Mesendoderm (in vitro differentiated cells): ENCODE data around the gene RPS6KA5.
"Not testable (repeated sequence)": the region's sequence is repeated elsewhere in the genome, so short reads cannot be mapped to it uniquely, and the experiment has no call there.

Source experiments
- DNase-seq: peaks from one replicate; pipeline ENCODE4 v3.0.0; 2013
- H2AK5ac ChIP-seq: 2 replicates; pipeline ENCODE4 v1.6.1; 2013; ENCODE audit warnings: low read length, inconsistent platforms
- H2BK120ac ChIP-seq: 2 replicates; pipeline ENCODE4 v1.6.1; 2013; ENCODE audit warnings: low read depth, mild to moderate bottlenecking, low read length, moderate library complexity, mixed read lengths
- H2BK15ac ChIP-seq: replicated peaks from 2 replicates; pipeline ENCODE4 v1.6.1; 2013; ENCODE audit warnings: low read depth, mild to moderate bottlenecking, moderate library complexity
- H2BK5ac ChIP-seq: 2 replicates; pipeline ENCODE4 v1.6.1; 2013; ENCODE audit warnings: low read length, inconsistent platforms
- H3K18ac ChIP-seq: 2 replicates; pipeline ENCODE4 v1.6.1; 2013; ENCODE audit warnings: mild to moderate bottlenecking, low read length, mixed read lengths
- H3K23ac ChIP-seq: one replicate; pipeline ENCODE4 v1.6.1; 2013; ENCODE audit warnings: low read length
- H3K27ac ChIP-seq: 2 replicates; pipeline ENCODE4 v1.5.1; 2013; ENCODE audit warnings: low read depth, mild to moderate bottlenecking, inconsistent platforms, low read length, moderate library complexity
- H3K27me3 ChIP-seq: 2 replicates; pipeline ENCODE4 v1.6.1; 2013; ENCODE audit warnings: low read length, control low read depth, mild to moderate bottlenecking, inconsistent platforms; ENCODE audit not compliant: insufficient read depth, poor library complexity
- H3K36me3 ChIP-seq: 2 replicates; pipeline ENCODE4 v1.6.1; 2013; ENCODE audit warnings: low read length, inconsistent platforms; ENCODE audit not compliant: control insufficient read depth, insufficient read depth
- H3K4ac ChIP-seq: one replicate; pipeline ENCODE4 v1.6.1; 2013; ENCODE audit warnings: low read depth, mild to moderate bottlenecking, low read length, moderate library complexity
- H3K4me1 ChIP-seq: 2 replicates; pipeline ENCODE4 v1.6.1; 2013; ENCODE audit warnings: low read depth, low read length, inconsistent platforms; ENCODE audit not compliant: control insufficient read depth
- H3K4me2 ChIP-seq: 2 replicates; pipeline ENCODE4 v1.6.1; 2013; ENCODE audit warnings: low read length
- H3K4me3 ChIP-seq: 2 replicates; pipeline ENCODE4 v1.5.1; 2013; ENCODE audit warnings: mild to moderate bottlenecking, low read length
- H3K56ac ChIP-seq: one replicate; pipeline ENCODE4 v1.6.1; 2013; ENCODE audit warnings: low read length
- H3K79me1 ChIP-seq: 2 replicates; pipeline ENCODE4 v1.6.1; 2013; ENCODE audit warnings: low read length, inconsistent platforms
- H3K79me2 ChIP-seq: 2 replicates; pipeline ENCODE4 v1.6.1; 2013; ENCODE audit warnings: mild to moderate bottlenecking, low read length; ENCODE audit not compliant: control insufficient read depth, insufficient read depth
- H3K9ac ChIP-seq: 2 replicates; pipeline ENCODE4 v1.6.1; 2013; ENCODE audit warnings: low read length, inconsistent platforms
- H4K5ac ChIP-seq: one replicate; pipeline ENCODE4 v1.6.1; 2013; ENCODE audit warnings: low read length
- H4K8ac ChIP-seq: one replicate; pipeline ENCODE4 v1.6.1; 2013; ENCODE audit warnings: low read depth, mild to moderate bottlenecking, control low read depth, low read length, moderate library complexity
- WGBS: extraction: QIAGEN DNeasy Blood & Tissue Kit; methylation state at CpG from one replicate; pipeline ENCODE4 v1.1.7; 2013; ENCODE audit warnings: low lambda C conversion rate, missing lambda C conversion rate; ENCODE audit not compliant: insufficient coverage; ENCODE audit errors: extremely low coverage; 5-methylcytosine and 5-hydroxymethylcytosine counted together

RPS6KA5 gene

DNA sequence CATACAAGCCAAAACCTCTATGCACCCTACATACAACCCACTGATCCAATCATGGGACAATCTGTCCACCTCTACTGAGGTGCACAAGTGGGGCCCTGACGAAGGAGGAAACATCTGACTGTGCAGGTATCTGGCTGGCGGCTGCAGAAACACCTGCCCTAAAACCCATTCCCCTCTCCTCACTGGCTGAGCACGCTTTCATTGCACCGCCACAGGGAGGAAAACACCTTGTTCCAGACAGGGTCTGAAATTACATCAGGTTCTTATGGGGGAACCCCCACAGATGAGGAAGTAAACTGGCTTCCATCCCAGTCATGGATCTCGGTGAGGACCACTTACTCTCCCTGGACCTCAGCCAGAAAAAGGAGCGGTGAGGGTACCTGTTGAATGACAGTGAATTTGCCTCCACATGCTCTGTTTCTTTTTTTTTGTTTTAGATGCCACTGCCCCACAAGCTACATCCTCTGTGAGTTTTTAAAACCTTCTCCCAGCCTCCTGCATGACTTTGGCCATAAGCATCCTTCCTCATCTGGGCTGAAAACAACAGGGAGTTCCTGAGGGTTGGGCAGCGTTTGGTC lies 29.6 kb upstream of the RPS6KA5 start:
- no peaks in the 10 kb centered on the region for H3K79me2 ChIP-seq
- no peak overlapping the region for H2BK15ac ChIP-seq
- H3K79me1 ChIP-seq: no peaks in the 10 kb centered on the region
- H3K4me2 ChIP-seq: no peak overlapping the region
- H4K5ac ChIP-seq: no peak overlapping the region
- H3K4me3 ChIP-seq: no peak overlapping the region
- no peaks in the 10 kb centered on the region for H3K27me3 ChIP-seq
- no peak overlapping the region for H2BK5ac ChIP-seq
- WGBS: no CpG with 5 or more reads among the region's 7 CpGs
- no peak overlapping the region for H4K8ac ChIP-seq
- DNase-seq: no peak
- no peak overlapping the region for H3K4ac ChIP-seq
- no peaks in the 10 kb centered on the region for H3K36me3 ChIP-seq
- H2BK120ac ChIP-seq: no peak overlapping the region
- H3K56ac ChIP-seq: no peak overlapping the region
- no peak overlapping the region for H3K9ac ChIP-seq
- H3K27ac ChIP-seq: no peak overlapping the region
- no peak overlapping the region for H3K23ac ChIP-seq
- no peak overlapping the region for H2AK5ac ChIP-seq
- no peak overlapping the region for H3K18ac ChIP-seq
- H3K4me1 ChIP-seq: no peaks in the 10 kb centered on the region

DNA sequence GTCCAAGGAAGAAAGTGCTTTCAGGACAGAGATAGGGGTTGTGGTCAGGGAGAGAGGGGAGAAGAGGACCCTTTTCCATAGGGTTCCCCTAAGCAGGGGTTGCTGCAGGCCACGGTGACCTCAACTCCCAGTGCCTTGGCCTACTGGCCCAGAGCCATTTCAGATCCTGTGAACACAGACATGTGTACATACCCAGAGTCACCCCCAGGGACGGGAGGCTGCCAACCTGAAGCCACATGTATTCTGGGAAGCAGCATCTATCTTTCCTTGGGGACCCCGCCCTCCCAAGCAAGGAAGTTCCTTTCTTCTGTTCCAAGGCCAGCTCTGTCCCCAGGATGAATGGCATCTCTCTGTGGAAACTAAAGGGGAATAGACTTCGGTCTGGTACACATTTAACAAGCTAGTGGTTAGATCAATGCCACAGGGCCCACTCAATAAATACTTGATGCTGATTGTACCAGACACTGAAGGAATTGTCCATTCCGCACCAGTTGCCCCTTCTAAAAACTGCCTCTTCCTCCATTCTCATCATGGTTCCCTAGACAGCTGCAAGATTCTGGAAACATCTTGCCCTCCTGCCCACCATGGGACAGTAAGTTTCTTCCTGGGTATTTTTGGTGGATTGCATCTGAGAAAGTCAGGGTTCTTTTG lies 28.3 kb upstream of the RPS6KA5 start:
- no peak overlapping the region for H3K18ac ChIP-seq
- H3K36me3 ChIP-seq: no peaks in the 10 kb centered on the region
- H2BK5ac ChIP-seq: no peak overlapping the region
- no peak overlapping the region for H3K9ac ChIP-seq
- no peaks in the 10 kb centered on the region for H3K27me3 ChIP-seq
- no peak overlapping the region for H2AK5ac ChIP-seq
- no peak overlapping the region for H3K4me3 ChIP-seq
- no peak overlapping the region for H3K56ac ChIP-seq
- H3K4ac ChIP-seq: no peak overlapping the region
- no peak overlapping the region for H3K23ac ChIP-seq
- no peak overlapping the region for H2BK15ac ChIP-seq
- no peaks in the 10 kb centered on the region for H3K4me1 ChIP-seq
- no peak overlapping the region for H4K8ac ChIP-seq
- DNase-seq: no peak
- H3K27ac ChIP-seq: no peak overlapping the region
- H2BK120ac ChIP-seq: no peak overlapping the region
- no peaks in the 10 kb centered on the region for H3K79me2 ChIP-seq
- no peaks in the 10 kb centered on the region for H3K79me1 ChIP-seq
- WGBS: no CpG with 5 or more reads among the region's 5 CpGs
- no peak overlapping the region for H3K4me2 ChIP-seq
- no peak overlapping the region for H4K5ac ChIP-seq

DNA sequence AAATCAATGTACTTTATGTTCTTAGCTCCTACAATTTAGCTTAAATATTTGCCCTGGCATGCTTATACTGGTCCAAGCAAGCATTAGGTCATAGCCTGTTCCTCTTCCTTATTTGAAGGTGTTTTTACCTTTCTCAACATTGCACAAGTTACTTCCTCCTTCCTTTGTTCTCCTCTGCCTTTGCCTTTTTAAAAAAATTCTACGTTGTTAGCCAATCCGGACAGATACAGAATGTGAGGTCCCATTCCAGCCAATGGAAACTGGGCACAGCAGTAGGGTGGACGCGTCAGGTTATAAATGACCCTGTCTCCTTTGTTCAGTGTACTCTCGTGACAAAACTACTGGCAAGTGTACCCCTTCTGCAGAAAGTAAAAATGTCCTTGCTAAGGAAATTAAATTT lies 27.0 kb upstream of the RPS6KA5 start:
- not testable (repeated sequence) for DNase-seq, H3K9ac ChIP-seq
- no CpG with 5 or more reads among the region's 5 CpGs for WGBS

DNA sequence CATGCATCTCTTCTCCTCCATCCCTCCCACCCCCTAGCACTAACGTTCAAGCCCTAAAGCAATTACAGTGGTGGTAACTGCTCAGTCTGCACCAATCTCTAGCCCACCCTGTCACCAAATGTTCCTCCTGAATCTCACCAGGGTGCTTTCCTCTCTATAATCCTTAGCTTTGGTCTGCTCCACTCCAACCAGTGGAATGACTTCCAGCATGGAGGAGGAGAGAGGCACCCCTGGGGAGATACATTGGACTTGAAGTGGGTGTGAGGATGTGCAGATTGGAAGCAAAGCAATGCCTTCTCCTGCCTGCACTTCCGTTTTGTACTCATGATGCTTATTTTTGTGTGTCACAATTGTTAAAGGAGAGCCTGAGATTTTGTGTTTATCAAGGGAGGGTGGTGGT lies 24.1 kb upstream of the RPS6KA5 start:
- H3K4me3 ChIP-seq: no peak overlapping the region
- no peaks in the 10 kb centered on the region for H3K27me3 ChIP-seq
- H3K4me2 ChIP-seq: no peak overlapping the region
- H3K36me3 ChIP-seq: no peaks in the 10 kb centered on the region
- no peak overlapping the region for H3K27ac ChIP-seq
- H3K4me1 ChIP-seq: no peaks in the 10 kb centered on the region
- no peak overlapping the region for H3K18ac ChIP-seq
- H2AK5ac ChIP-seq: no peak overlapping the region
- no peak overlapping the region for H2BK15ac ChIP-seq
- H3K56ac ChIP-seq: no peak overlapping the region
- H4K5ac ChIP-seq: no peak overlapping the region
- no CpG with 5 or more reads among the region's 2 CpGs for WGBS
- no peak overlapping the region for H4K8ac ChIP-seq
- no peak overlapping the region for H3K4ac ChIP-seq
- DNase-seq: peak; percentile 15
- no peaks in the 10 kb centered on the region for H3K79me2 ChIP-seq
- no peaks in the 10 kb centered on the region for H3K79me1 ChIP-seq
- no peak overlapping the region for H2BK120ac ChIP-seq
- H2BK5ac ChIP-seq: no peak overlapping the region
- H3K23ac ChIP-seq: no peak overlapping the region
- H3K9ac ChIP-seq: no peak overlapping the region

More for the DNA sequence above, 27.0 kb upstream of the RPS6KA5 start:
- not testable (repeated sequence) for H3K4ac ChIP-seq, H4K5ac ChIP-seq, H2BK15ac ChIP-seq, H3K79me2 ChIP-seq, H3K27ac ChIP-seq, H3K79me1 ChIP-seq, H2AK5ac ChIP-seq, H3K4me2 ChIP-seq, H3K36me3 ChIP-seq, H2BK120ac ChIP-seq, H3K27me3 ChIP-seq, H3K56ac ChIP-seq, H3K4me1 ChIP-seq, H4K8ac ChIP-seq, H3K4me3 ChIP-seq, H3K18ac ChIP-seq, H2BK5ac ChIP-seq, H3K23ac ChIP-seq

DNA sequence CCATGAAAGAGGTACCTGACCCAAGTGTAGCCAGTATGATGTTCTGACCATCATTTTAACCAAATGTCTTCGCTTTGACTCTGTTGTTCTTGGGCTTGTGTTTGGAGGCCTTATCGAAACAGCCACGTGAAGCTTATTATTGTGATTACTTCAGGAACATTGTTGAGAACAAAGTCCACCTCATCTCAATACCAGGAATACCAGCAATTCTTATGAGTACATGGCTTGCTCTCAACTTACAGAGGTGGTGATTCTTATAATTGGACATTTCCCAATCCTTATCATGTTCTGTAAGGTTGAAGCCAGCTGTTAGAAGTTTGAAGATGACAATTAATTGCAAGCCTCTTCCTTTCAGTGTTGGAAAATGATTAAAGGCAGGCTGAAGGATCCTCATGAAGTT lies 21.8 kb upstream of the RPS6KA5 start:
- no peak overlapping the region for H3K4me3 ChIP-seq
- H3K79me1 ChIP-seq: no peaks in the 10 kb centered on the region
- H2BK5ac ChIP-seq: no peak overlapping the region
- DNase-seq: no peak
- no peak overlapping the region for H4K5ac ChIP-seq
- WGBS: no CpG with 5 or more reads among the region's 3 CpGs
- no peak overlapping the region for H3K4ac ChIP-seq
- H3K9ac ChIP-seq: no peak overlapping the region
- H3K18ac ChIP-seq: no peak overlapping the region
- no peak overlapping the region for H3K23ac ChIP-seq
- H2AK5ac ChIP-seq: no peak overlapping the region
- H3K4me2 ChIP-seq: no peak overlapping the region
- no peaks in the 10 kb centered on the region for H3K4me1 ChIP-seq
- no peaks in the 10 kb centered on the region for H3K79me2 ChIP-seq
- H3K27ac ChIP-seq: no peak overlapping the region
- no peak overlapping the region for H2BK15ac ChIP-seq
- H3K56ac ChIP-seq: no peak overlapping the region
- H4K8ac ChIP-seq: no peak overlapping the region
- H3K36me3 ChIP-seq: no peaks in the 10 kb centered on the region
- no peaks in the 10 kb centered on the region for H3K27me3 ChIP-seq
- no peak overlapping the region for H2BK120ac ChIP-seq

DNA sequence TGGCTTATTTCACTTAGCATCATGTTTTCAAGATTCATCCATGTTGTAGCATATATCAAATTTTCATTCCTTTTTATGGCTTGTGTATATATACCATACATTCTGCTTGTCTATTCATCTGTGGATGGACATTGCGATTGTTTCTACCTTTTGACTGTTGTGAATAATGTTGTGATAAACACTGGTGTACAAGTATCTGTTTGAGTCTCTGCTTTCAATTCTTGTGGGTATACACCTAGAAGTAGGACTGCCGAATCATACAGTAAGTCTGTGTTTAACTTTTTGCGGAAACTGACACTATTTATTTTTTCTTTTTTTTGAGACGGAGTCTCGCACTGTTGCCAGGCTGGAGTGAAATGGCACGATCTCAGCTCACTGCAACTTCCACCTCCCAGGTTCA lies 19.6 kb upstream of the RPS6KA5 start:
- no peak overlapping the region for H3K4me2 ChIP-seq
- no peak overlapping the region for H4K5ac ChIP-seq
- no peak overlapping the region for H3K23ac ChIP-seq
- no peak overlapping the region for H4K8ac ChIP-seq
- no peak overlapping the region for H3K4me3 ChIP-seq
- H2BK15ac ChIP-seq: no peak overlapping the region
- H3K79me2 ChIP-seq: no peaks in the 10 kb centered on the region
- DNase-seq: no peak
- H3K27me3 ChIP-seq: no peaks in the 10 kb centered on the region
- no peaks in the 10 kb centered on the region for H3K4me1 ChIP-seq
- no peak overlapping the region for H3K18ac ChIP-seq
- H3K56ac ChIP-seq: no peak overlapping the region
- H3K4ac ChIP-seq: no peak overlapping the region
- no peak overlapping the region for H2AK5ac ChIP-seq
- no peak overlapping the region for H2BK5ac ChIP-seq
- H3K9ac ChIP-seq: no peak overlapping the region
- no peak overlapping the region for H3K27ac ChIP-seq
- no peaks in the 10 kb centered on the region for H3K36me3 ChIP-seq
- no CpG with 5 or more reads among the region's 6 CpGs for WGBS
- H2BK120ac ChIP-seq: no peak overlapping the region
- no peaks in the 10 kb centered on the region for H3K79me1 ChIP-seq
